Left ventricle myocardium inferior (tissue), 1 donor: ENCODE measurements around the gene THADA. TPM values are rescaled to one million over a fixed set of nuclear protein-coding genes. Genes with fewer than 3 reads are reported as not detected.

Experiments used
- DNase-seq: peaks from one replicate; pipeline ENCODE4 v3.0.0-alpha.2; 2020
- H3K27ac ChIP-seq: fragments of 200-600 bp; replicated peaks from 2 replicates; pipeline ENCODE4 v1.8.0; 2021
- H3K27me3 ChIP-seq: fragments of 200-600 bp; 2 replicates; pipeline ENCODE4 v1.8.0; 2021; ENCODE audit warnings: low read depth
- H3K36me3 ChIP-seq: fragments of 200-600 bp; 2 replicates; pipeline ENCODE4 v1.8.0; 2021
- H3K4me1 ChIP-seq: fragments of 200-600 bp; 2 replicates; pipeline ENCODE4 v1.8.0; 2021
- H3K4me3 ChIP-seq: fragments of 200-600 bp; 2 replicates; pipeline ENCODE4 v1.8.0; 2021; ENCODE audit warnings: mild to moderate bottlenecking, moderate library complexity
- H3K9me3 ChIP-seq: fragments of 200-600 bp; replicated peaks from 2 replicates; pipeline ENCODE4 v1.8.0; 2021
- intact Hi-C: fragments of 100-400 bp; cut with micrococcal nuclease; formaldehyde crosslinking; loops from one replicate; pipeline ENCODE4 v1.11.0; 2022
- total RNA-seq: library from RNA; stranded (reverse); fragmentation: NEBNext Ultra II Directional; extraction: Animal tissue kit (Norgen Biotek cat#: 25700); gene quantifications from one replicate; pipeline ENCODE4 v1.2.1, GENCODE V29; 2021
- TF ChIP-seq, protein P1 (sequence below): fragments of 200-600 bp; IDR thresholded peaks from 2 replicates; pipeline ENCODE4 v1.8.0; 2021; ENCODE audit warnings: antibody characterized with exemption, mild to moderate bottlenecking, borderline replicate concordance
- donor health status: DM: no; HTN: yes; CAD: no; lungs with severe emphysema.

THADA gene
- total RNA-seq, 1 donor from 2014 or later: 15.4 TPM

- intact Hi-C loops: no loop called here
- Histone ChIP-seq H3K4me3 (no peak overlapping the region), H3K27ac (peak overlapping the region; percentile 74), H3K9me3 (no peaks in the 10 kb centered on the region), H3K27me3 (no peaks in the 10 kb centered on the region), H3K36me3 (peaks cover 13% of the 10 kb centered on the region), H3K4me1 (peaks cover 37% of the 10 kb centered on the region)
- TF ChIP-seq, protein P1, sequence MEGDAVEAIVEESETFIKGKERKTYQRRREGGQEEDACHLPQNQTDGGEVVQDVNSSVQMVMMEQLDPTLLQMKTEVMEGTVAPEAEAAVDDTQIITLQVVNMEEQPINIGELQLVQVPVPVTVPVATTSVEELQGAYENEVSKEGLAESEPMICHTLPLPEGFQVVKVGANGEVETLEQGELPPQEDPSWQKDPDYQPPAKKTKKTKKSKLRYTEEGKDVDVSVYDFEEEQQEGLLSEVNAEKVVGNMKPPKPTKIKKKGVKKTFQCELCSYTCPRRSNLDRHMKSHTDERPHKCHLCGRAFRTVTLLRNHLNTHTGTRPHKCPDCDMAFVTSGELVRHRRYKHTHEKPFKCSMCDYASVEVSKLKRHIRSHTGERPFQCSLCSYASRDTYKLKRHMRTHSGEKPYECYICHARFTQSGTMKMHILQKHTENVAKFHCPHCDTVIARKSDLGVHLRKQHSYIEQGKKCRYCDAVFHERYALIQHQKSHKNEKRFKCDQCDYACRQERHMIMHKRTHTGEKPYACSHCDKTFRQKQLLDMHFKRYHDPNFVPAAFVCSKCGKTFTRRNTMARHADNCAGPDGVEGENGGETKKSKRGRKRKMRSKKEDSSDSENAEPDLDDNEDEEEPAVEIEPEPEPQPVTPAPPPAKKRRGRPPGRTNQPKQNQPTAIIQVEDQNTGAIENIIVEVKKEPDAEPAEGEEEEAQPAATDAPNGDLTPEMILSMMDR: no peak
- no peak for DNase-seq
These were observed 84.6 kb downstream of the THADA start for GRCh38 chr2:43511199-43511598.

- H3K9me3 ChIP-seq: no peaks in the 10 kb centered on the region
- intact Hi-C loops: no loop called here
- peaks cover 21% of the 10 kb centered on the region for H3K36me3 ChIP-seq
- no peak overlapping the region for H3K27ac ChIP-seq
- no peak for DNase-seq
- TF ChIP-seq, protein P1: no peak
- no peak overlapping the region for H3K4me3 ChIP-seq
- H3K27me3 ChIP-seq: no peaks in the 10 kb centered on the region
- peaks cover 28% of the 10 kb centered on the region for H3K4me1 ChIP-seq
These were observed 86.0 kb downstream of the THADA start for GRCh38 chr2:43509886-43510285.

DNA sequence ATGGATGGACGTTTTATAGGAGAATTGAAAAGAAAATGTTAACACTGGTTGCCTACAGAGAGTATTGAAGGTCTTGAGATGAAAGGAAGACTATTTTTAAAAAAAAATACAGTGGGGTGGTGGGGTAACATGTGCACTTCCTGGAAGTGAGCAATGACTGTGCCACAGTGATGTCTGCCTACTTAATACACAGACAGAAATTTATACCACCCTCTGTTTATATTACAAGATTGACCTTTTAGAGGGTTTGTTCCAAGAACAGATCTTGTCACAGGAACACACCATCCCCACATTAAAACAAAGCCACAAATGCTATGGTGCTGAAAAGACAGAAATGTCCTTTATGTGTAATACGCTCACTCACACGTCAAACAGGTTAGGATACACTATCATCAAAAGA is 87.6 kb downstream of the THADA start:
- Histone ChIP-seq H3K4me3 (no peak overlapping the region), H3K27me3 (no peaks in the 10 kb centered on the region), H3K27ac (no peak overlapping the region), H3K4me1 (peaks cover 18% of the 10 kb centered on the region), H3K9me3 (no peaks in the 10 kb centered on the region), H3K36me3 (peaks cover 28% of the 10 kb centered on the region)
- intact Hi-C loops: no loop called here
- DNase-seq: no peak
- TF ChIP-seq, protein P1: no peak

- H3K4me3 ChIP-seq: no peak overlapping the region
- H3K36me3 ChIP-seq: peaks cover 28% of the 10 kb centered on the region
- TF ChIP-seq, protein P1: no peak
- H3K4me1 ChIP-seq: peaks cover 7% of the 10 kb centered on the region
- H3K27ac ChIP-seq: no peak overlapping the region
- intact Hi-C loops: no loop called here
- no peak for DNase-seq
- H3K9me3 ChIP-seq: no peaks in the 10 kb centered on the region
- no peaks in the 10 kb centered on the region for H3K27me3 ChIP-seq
These were observed 88.7 kb downstream of the THADA start for GRCh38 chr2:43507137-43507536.

DNA sequence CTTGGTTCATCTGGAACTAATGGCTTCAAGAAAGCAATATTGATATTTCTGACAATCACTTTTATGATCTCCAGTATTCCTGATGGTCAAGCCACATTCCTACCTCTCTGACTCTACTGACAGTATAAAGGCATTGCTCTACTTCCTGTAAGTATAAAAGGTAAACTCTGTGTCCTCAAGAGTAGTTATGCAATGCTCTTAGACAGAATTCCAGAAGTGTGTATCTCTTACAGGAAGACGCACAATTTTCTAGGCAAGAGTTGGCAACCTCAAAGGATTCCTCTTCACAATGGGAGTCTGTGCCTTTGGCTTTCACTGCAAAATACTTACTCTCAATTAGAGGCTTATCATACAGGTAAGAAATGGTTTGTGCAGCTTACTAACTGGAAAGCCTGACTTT is 100.1 kb downstream of the THADA start:
- intact Hi-C loops: no loop called here
- no peaks in the 10 kb centered on the region for H3K4me1 ChIP-seq
- H3K27me3 ChIP-seq: no peaks in the 10 kb centered on the region
- H3K36me3 ChIP-seq: peaks cover 23% of the 10 kb centered on the region
- no peak overlapping the region for H3K27ac ChIP-seq
- no peak for DNase-seq
- TF ChIP-seq, protein P1: no peak
- H3K4me3 ChIP-seq: no peak overlapping the region
- no peaks in the 10 kb centered on the region for H3K9me3 ChIP-seq

DNA sequence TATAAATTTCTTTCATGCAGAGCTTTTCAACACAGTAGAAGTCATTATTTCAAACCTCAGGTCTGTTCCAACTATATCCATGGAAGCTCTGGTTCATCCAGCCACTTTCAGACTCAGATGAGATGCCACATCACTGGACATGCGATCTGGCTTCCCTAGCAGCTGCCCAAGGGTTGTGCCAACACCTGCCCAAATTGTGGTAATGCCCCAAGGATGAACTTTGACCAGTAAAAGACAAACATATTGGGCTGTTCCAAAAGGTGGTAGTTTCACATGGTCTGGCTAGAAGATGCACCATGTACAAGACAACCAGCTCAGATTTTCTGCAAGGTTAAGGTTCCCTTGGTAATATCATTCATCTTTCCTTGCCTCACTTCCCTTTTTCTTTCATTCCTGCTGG is 101.9 kb downstream of the THADA start:
- Histone ChIP-seq H3K9me3 (no peaks in the 10 kb centered on the region), H3K27ac (no peak overlapping the region), H3K36me3 (peaks cover 23% of the 10 kb centered on the region), H3K27me3 (no peaks in the 10 kb centered on the region), H3K4me1 (no peaks in the 10 kb centered on the region), H3K4me3 (no peak overlapping the region)
- no peak for DNase-seq
- TF ChIP-seq, protein P1: no peak
- intact Hi-C loops: no loop called here
